ENCODE results near the gene SUPT7L.

SUPT7L gene

DNA sequence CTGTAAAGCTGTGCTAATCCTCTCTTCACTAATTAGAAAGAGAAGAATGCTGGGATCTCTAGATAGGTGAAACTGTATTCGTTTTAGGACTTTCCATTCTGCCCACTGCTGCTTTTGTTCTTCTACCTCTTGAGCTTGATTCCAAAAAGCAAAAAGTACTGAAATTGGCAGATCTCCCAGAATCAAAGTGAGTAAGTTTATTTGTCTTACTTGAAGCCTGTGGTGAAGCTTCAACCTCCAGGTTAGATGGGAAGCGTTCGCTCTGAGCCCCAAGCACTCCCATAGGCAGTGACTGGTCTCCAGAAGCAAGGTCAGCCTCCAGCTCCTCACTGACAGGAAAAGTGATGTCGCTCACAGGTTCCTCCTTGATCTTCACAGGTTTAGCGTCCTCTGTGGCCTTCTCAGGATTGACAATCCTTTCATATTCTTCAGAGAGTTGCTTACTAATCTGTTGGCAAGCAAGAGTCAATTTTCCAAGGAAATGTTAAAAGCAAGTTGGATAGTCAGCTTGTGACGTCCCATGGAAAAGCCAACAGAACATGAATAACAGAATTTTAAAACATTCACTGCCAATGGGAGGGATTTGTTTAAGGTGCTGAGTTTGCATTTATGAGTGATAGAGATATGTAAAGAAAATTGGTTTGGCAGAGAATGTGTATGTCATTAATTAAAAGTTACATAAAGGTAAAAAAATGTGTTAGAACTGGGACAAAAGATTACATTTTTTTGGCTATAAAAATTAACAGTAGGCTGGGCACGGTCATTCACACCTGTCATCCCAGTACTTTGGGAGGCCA, 8.1 kb downstream of the SUPT7L start:
- H3K9ac ChIP-seq (ENCODE audit: low read depth, low read length), result no peak overlapping the region
- H3K36me3 ChIP-seq (ENCODE audit: insufficient read depth, low read length), result peaks cover 96% of the 10 kb centered on the region
- no peaks in the 10 kb centered on the region for H3K27me3 ChIP-seq (ENCODE audit: insufficient read depth, low read length)
- H3K4me3 ChIP-seq (ENCODE audit: low read length), result no peak overlapping the region
- no peaks in the 10 kb centered on the region for H3K4me1 ChIP-seq (ENCODE audit: insufficient read depth, low read length)
- 86% methylated on average over 7 of the region's 7 CpGs for WGBS
- H3K9me3 ChIP-seq (ENCODE audit: insufficient read depth, low read depth, low read length), result no peaks in the 10 kb centered on the region
- peak overlapping the region; percentile 69; the same call in 1 of the 2 replicates for H3K27ac ChIP-seq (ENCODE audit: low read depth, low read length)

DNA sequence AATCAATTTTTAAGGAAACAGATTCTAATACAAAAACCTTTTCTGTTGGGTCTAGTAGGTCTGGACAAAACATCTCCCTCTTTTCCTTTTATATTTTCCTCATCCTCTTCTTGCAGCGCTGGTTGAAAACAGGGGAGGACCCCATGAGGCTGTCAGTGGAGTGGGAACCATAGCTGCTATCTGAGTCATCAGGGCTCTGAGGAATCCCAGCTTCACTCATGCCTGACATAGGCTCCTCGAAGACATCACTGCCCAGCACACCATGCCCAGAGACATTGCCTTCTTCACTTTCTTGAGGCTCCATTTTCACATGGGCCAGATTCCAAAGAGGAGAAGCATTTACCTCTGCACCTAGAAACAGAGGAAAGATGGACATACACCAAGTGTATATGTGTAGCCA, 10.0 kb downstream of the SUPT7L start:
- no peaks in the 10 kb centered on the region for H3K4me1 ChIP-seq (ENCODE audit: insufficient read depth, low read length)
- H3K36me3 ChIP-seq (ENCODE audit: insufficient read depth, low read length), result peaks cover 95% of the 10 kb centered on the region
- H3K9ac ChIP-seq (ENCODE audit: low read depth, low read length), result no peak overlapping the region
- H3K4me3 ChIP-seq (ENCODE audit: low read length), result no peak overlapping the region
- H3K9me3 ChIP-seq (ENCODE audit: insufficient read depth, low read depth, low read length), result no peaks in the 10 kb centered on the region
- no peaks in the 10 kb centered on the region for H3K27me3 ChIP-seq (ENCODE audit: insufficient read depth, low read length)
- no peak overlapping the region for H3K27ac ChIP-seq (ENCODE audit: low read depth, low read length)
- 93% methylated on average over 2 of the region's 2 CpGs for WGBS

- no peak overlapping the region for H3K9ac ChIP-seq (ENCODE audit: low read depth, low read length)
- no peaks in the 10 kb centered on the region for H3K27me3 ChIP-seq (ENCODE audit: insufficient read depth, low read length)
- H3K4me3 ChIP-seq (ENCODE audit: low read length), result no peak overlapping the region
- H3K9me3 ChIP-seq (ENCODE audit: insufficient read depth, low read depth, low read length), result no peaks in the 10 kb centered on the region
- 97% methylated on average over 1 of the region's 1 CpG for WGBS
- H3K36me3 ChIP-seq (ENCODE audit: insufficient read depth, low read length), result peaks cover 95% of the 10 kb centered on the region
- no peak overlapping the region for H3K27ac ChIP-seq (ENCODE audit: low read depth, low read length)
- H3K4me1 ChIP-seq (ENCODE audit: insufficient read depth, low read length), result no peaks in the 10 kb centered on the region
Observed at GRCh38 chr2:27652790-27653189, 10.6 kb downstream of the SUPT7L start.

DNA sequence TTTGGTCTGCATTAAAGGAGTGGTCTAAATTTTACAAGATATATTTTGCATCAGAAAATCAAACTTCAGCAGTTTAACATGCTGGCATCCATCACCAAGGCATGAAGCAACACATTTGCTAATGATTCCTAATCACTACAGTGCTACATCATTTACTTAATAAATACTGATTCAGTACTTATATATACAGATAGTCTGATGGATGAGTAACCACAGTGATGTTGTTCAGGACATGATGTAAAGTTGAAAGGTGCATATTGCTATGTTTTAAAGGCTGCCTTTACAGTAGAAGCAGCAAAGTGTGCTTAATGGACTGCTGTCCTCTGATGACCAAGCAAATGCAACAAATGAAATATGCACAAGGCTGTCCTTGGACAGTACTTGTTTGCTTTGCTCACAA, 11.1 kb downstream of the SUPT7L start:
- H3K27ac ChIP-seq (ENCODE audit: low read depth, low read length), result no peak overlapping the region
- no peak overlapping the region for H3K4me3 ChIP-seq (ENCODE audit: low read length)
- H3K9ac ChIP-seq (ENCODE audit: low read depth, low read length), result no peak overlapping the region
- no peaks in the 10 kb centered on the region for H3K4me1 ChIP-seq (ENCODE audit: insufficient read depth, low read length)
- no peaks in the 10 kb centered on the region for H3K9me3 ChIP-seq (ENCODE audit: insufficient read depth, low read depth, low read length)
- no peaks in the 10 kb centered on the region for H3K27me3 ChIP-seq (ENCODE audit: insufficient read depth, low read length)
- H3K36me3 ChIP-seq (ENCODE audit: insufficient read depth, low read length), result peaks cover 95% of the 10 kb centered on the region

DNA sequence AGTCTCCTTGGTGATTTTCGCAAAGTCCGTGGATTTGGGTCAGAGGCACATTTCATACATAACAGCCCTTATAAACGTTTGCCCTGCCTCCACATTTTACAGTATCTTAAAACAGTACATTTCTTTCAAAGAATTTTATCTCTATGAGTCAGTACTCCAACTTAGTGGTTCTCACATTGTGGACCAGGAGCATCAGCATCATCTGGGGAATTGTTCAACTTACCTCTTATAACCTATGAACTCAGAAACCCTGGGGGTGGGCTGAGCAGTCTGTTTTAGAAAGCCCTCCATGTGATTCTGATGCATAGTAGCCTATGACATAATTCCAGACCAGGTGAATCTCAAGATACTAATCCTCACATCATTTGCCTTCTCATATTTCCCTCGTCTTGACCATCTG, 12.4 kb downstream of the SUPT7L start:
- peaks cover 93% of the 10 kb centered on the region for H3K36me3 ChIP-seq (ENCODE audit: insufficient read depth, low read length)

DNA sequence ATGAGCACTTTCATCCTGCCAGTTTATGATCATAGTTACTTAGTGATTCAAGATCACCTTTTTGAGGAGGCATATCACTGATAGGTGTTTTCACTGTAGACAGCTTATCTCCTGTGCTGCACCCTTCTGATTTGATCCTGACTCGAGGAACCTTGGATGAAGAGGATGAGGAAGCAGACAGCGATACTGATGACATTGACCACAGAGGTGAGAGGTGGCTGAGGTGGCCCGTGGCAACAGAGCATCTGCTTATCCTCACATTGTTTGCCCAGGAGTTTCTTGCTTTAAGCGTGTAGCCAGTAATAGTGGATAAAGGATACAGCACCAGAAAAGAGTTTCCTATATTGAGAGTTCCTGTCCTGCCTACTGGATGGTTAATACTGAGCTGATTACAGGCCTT, 15.7 kb downstream of the SUPT7L start:
- Histone ChIP-seq H3K4me3 (ENCODE audit: low read length) (no peak overlapping the region), H3K27ac (ENCODE audit: low read depth, low read length) (no peak overlapping the region), H3K27me3 (ENCODE audit: insufficient read depth, low read length) (no peaks in the 10 kb centered on the region), H3K4me1 (ENCODE audit: insufficient read depth, low read length) (no peaks in the 10 kb centered on the region), H3K9ac (ENCODE audit: low read depth, low read length) (no peak overlapping the region), H3K9me3 (ENCODE audit: insufficient read depth, low read depth, low read length) (no peaks in the 10 kb centered on the region), H3K36me3 (ENCODE audit: insufficient read depth, low read length) (peaks cover 88% of the 10 kb centered on the region)
- WGBS, result 95% methylated on average over 4 of the region's 4 CpGs

More for the DNA sequence above, 12.4 kb downstream of the SUPT7L start:
- H3K27ac ChIP-seq (ENCODE audit: low read depth, low read length), result no peak overlapping the region
- no peaks in the 10 kb centered on the region for H3K27me3 ChIP-seq (ENCODE audit: insufficient read depth, low read length)
- no peaks in the 10 kb centered on the region for H3K9me3 ChIP-seq (ENCODE audit: insufficient read depth, low read depth, low read length)
- no peak overlapping the region for H3K9ac ChIP-seq (ENCODE audit: low read depth, low read length)
- H3K4me1 ChIP-seq (ENCODE audit: insufficient read depth, low read length), result no peaks in the 10 kb centered on the region
- H3K4me3 ChIP-seq (ENCODE audit: low read length), result no peak overlapping the region
- WGBS, result 87% methylated on average over 4 of the region's 4 CpGs

- Histone ChIP-seq H3K4me1 (ENCODE audit: insufficient read depth, low read length) (no peaks in the 10 kb centered on the region), H3K9me3 (ENCODE audit: insufficient read depth, low read depth, low read length) (no peaks in the 10 kb centered on the region), H3K27me3 (ENCODE audit: insufficient read depth, low read length) (no peaks in the 10 kb centered on the region), H3K36me3 (ENCODE audit: insufficient read depth, low read length) (peaks cover 88% of the 10 kb centered on the region), H3K4me3 (ENCODE audit: low read length) (no peak overlapping the region), H3K9ac (ENCODE audit: low read depth, low read length) (no peak overlapping the region), H3K27ac (ENCODE audit: low read depth, low read length) (no peak overlapping the region)
Observed at GRCh38 chr2:27647289-27647688, 16.1 kb downstream of the SUPT7L start.

- no peaks in the 10 kb centered on the region for H3K27me3 ChIP-seq (ENCODE audit: insufficient read depth, low read length)
- H3K27ac ChIP-seq (ENCODE audit: low read depth, low read length), result no peak overlapping the region
- H3K9me3 ChIP-seq (ENCODE audit: insufficient read depth, low read depth, low read length), result no peaks in the 10 kb centered on the region
- no peak overlapping the region for H3K9ac ChIP-seq (ENCODE audit: low read depth, low read length)
- peaks cover 90% of the 10 kb centered on the region for H3K36me3 ChIP-seq (ENCODE audit: insufficient read depth, low read length)
- no peak overlapping the region for H3K4me3 ChIP-seq (ENCODE audit: low read length)
- H3K4me1 ChIP-seq (ENCODE audit: insufficient read depth, low read length), result no peaks in the 10 kb centered on the region
Observed at GRCh38 chr2:27645197-27645596, 18.2 kb downstream of the SUPT7L start.

- H3K27me3 ChIP-seq (ENCODE audit: insufficient read depth, low read length), result no peaks in the 10 kb centered on the region
- H3K4me1 ChIP-seq (ENCODE audit: insufficient read depth, low read length), result no peaks in the 10 kb centered on the region
- H3K36me3 ChIP-seq (ENCODE audit: insufficient read depth, low read length), result peaks cover 95% of the 10 kb centered on the region
- H3K9me3 ChIP-seq (ENCODE audit: insufficient read depth, low read depth, low read length), result no peaks in the 10 kb centered on the region
- no peak overlapping the region for H3K4me3 ChIP-seq (ENCODE audit: low read length)
- no peak overlapping the region for H3K9ac ChIP-seq (ENCODE audit: low read depth, low read length)
- no peak overlapping the region for H3K27ac ChIP-seq (ENCODE audit: low read depth, low read length)
- WGBS, result 90% methylated on average over 2 of the region's 2 CpGs
Observed at GRCh38 chr2:27640722-27641245, 22.6 kb downstream of the SUPT7L start.

DNA sequence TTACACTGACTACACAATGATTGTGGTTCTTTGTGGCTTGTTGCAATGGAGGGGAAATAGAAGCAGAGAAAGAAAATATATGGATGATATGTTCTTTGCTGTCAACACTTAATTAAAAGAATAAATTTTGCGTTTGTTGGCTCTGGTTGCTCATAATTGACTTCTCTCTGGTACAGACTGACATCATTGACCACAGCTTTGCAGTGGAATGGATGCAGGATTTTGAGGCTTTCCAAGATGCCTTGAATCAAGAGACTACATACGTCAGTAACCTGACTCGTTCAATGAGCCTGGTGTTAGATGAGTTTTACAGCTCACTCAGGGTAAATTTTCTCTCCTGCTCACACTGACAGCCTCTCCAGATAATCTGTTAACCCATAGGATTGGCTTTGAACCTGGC, 24.7 kb downstream of the SUPT7L start:
- H3K36me3 ChIP-seq (ENCODE audit: insufficient read depth, low read length), result peaks cover 99% of the 10 kb centered on the region
- no peaks in the 10 kb centered on the region for H3K27me3 ChIP-seq (ENCODE audit: insufficient read depth, low read length)
- no peaks in the 10 kb centered on the region for H3K9me3 ChIP-seq (ENCODE audit: insufficient read depth, low read depth, low read length)
- no peak overlapping the region for H3K27ac ChIP-seq (ENCODE audit: low read depth, low read length)
- H3K9ac ChIP-seq (ENCODE audit: low read depth, low read length), result no peak overlapping the region
- 73% methylated on average over 3 of the region's 3 CpGs for WGBS
- no peak overlapping the region for H3K4me3 ChIP-seq (ENCODE audit: low read length)
- H3K4me1 ChIP-seq (ENCODE audit: insufficient read depth, low read length), result no peaks in the 10 kb centered on the region

GRCh38 chr2:27638037-27638637, 25.3 kb downstream of the SUPT7L start:
- Histone ChIP-seq H3K27ac (ENCODE audit: low read depth, low read length) (no peak overlapping the region), H3K9ac (ENCODE audit: low read depth, low read length) (no peak overlapping the region), H3K4me1 (ENCODE audit: insufficient read depth, low read length) (no peaks in the 10 kb centered on the region), H3K27me3 (ENCODE audit: insufficient read depth, low read length) (no peaks in the 10 kb centered on the region), H3K36me3 (ENCODE audit: insufficient read depth, low read length) (peaks cover 96% of the 10 kb centered on the region), H3K9me3 (ENCODE audit: insufficient read depth, low read depth, low read length) (no peaks in the 10 kb centered on the region), H3K4me3 (ENCODE audit: low read length) (no peak overlapping the region)
- WGBS, result 95% methylated on average over 3 of the region's 3 CpGs
